Activated T-helper 2 cell treated with anti-CD3 and anti-CD28 coated beads, Interferon-gamma antibody, Interleukin-2, Interleukin-4, amounts not matched to agents 10 μg/mL and 5 μg/mL and 100 μg/mL, durations not matched to agents 14 hours and 24 hours and 36 hours (primary cell): ENCODE data around the gene ZNF91. TPM values are rescaled to one million over a fixed set of nuclear protein-coding genes. Genes with fewer than 3 reads are reported as not detected.
"Not testable (repeated sequence)": the region's sequence is repeated elsewhere in the genome, so short reads cannot be mapped to it uniquely, and the experiment has no call there.

ENCODE experiments used
- DNase-seq: peaks from one replicate; pipeline ENCODE4 v3.0.0; 2021; ENCODE audit warnings: low spot score
- H3K27ac Mint-ChIP-seq: one replicate; pipeline ENCODE4 v1.8.0; 2021; ENCODE audit warnings: mixed read lengths
- H3K27me3 Mint-ChIP-seq: one replicate; pipeline ENCODE4 v1.8.0; 2021; ENCODE audit warnings: low read depth, mixed read lengths
- H3K36me3 Mint-ChIP-seq: one replicate; pipeline ENCODE4 v1.8.0; 2021; ENCODE audit warnings: low read depth, mixed read lengths
- H3K4me1 Mint-ChIP-seq: one replicate; pipeline ENCODE4 v1.8.0; 2021; ENCODE audit warnings: low read depth, mixed read lengths
- H3K4me3 Mint-ChIP-seq: one replicate; pipeline ENCODE4 v1.8.0; 2021; ENCODE audit warnings: low read depth, mild to moderate bottlenecking, moderate library complexity, mixed read lengths
- H3K9me3 Mint-ChIP-seq: one replicate; pipeline ENCODE4 v1.8.0; 2021; ENCODE audit warnings: mixed read lengths
- intact Hi-C: fragments of 100-400 bp; cut with micrococcal nuclease; formaldehyde crosslinking; loops from one replicate; pipeline ENCODE4 v1.15.1; 2023
- total RNA-seq: library from RNA; stranded (reverse); gene quantifications from 2 replicates; pipeline ENCODE4 v1.2.3, GENCODE V29; 2022

ZNF91 gene
- total RNA-seq, 1 donor from 2014 or later = 26.5 TPM

- peaks cover 79% of the 10 kb centered on the region for H3K9me3 Mint-ChIP-seq
- H3K4me1 Mint-ChIP-seq = no peaks in the 10 kb centered on the region
- intact Hi-C loops = no loop called here
- no peak for DNase-seq
- no peaks in the 10 kb centered on the region for H3K27me3 Mint-ChIP-seq
- H3K4me3 Mint-ChIP-seq = no peak overlapping the region
- peaks cover 77% of the 10 kb centered on the region for H3K36me3 Mint-ChIP-seq
- no peak overlapping the region for H3K27ac Mint-ChIP-seq
These were observed 49.4 kb downstream of the ZNF91 start for GRCh38 chr19:23345838-23346237.

- intact Hi-C loops = no loop called here
- Mint-ChIP-seq H3K4me1 (no peaks in the 10 kb centered on the region), H3K4me3 (no peak overlapping the region), H3K36me3 (peaks cover 78% of the 10 kb centered on the region), H3K9me3 (peaks cover 80% of the 10 kb centered on the region), H3K27me3 (no peaks in the 10 kb centered on the region), H3K27ac (no peak overlapping the region)
- no peak for DNase-seq
These were observed 51.7 kb downstream of the ZNF91 start for GRCh38 chr19:23343434-23344010.

GRCh38 chr19:23328211-23328610, 67.1 kb downstream of the ZNF91 start:
- intact Hi-C loops = no loop called here
- H3K4me1 Mint-ChIP-seq = no peaks in the 10 kb centered on the region
- H3K27me3 Mint-ChIP-seq = no peaks in the 10 kb centered on the region
- DNase-seq = no peak
- peaks cover 40% of the 10 kb centered on the region for H3K36me3 Mint-ChIP-seq
- no peak overlapping the region for H3K27ac Mint-ChIP-seq
- H3K9me3 Mint-ChIP-seq = peaks cover 82% of the 10 kb centered on the region
- H3K4me3 Mint-ChIP-seq = no peak overlapping the region

- intact Hi-C loops = no loop called here
- no peak for DNase-seq
- Mint-ChIP-seq H3K27me3 (no peaks in the 10 kb centered on the region), H3K36me3 (peaks cover 7% of the 10 kb centered on the region), H3K4me1 (no peaks in the 10 kb centered on the region), H3K27ac (no peak overlapping the region), H3K9me3 (peaks cover 82% of the 10 kb centered on the region), H3K4me3 (no peak overlapping the region)
These were observed 73.2 kb downstream of the ZNF91 start for GRCh38 chr19:23321953-23322549.

- H3K27ac Mint-ChIP-seq, H3K36me3 Mint-ChIP-seq, H3K4me3 Mint-ChIP-seq, H3K27me3 Mint-ChIP-seq, intact Hi-C loops, H3K4me1 Mint-ChIP-seq, DNase-seq: not testable (repeated sequence)
- peaks cover 83% of the 10 kb centered on the region for H3K9me3 Mint-ChIP-seq
These were observed 73.9 kb downstream of the ZNF91 start for GRCh38 chr19:23321403-23321802.

GRCh38 chr19:23319571-23319970, 75.7 kb downstream of the ZNF91 start:
- DNase-seq, H3K4me3 Mint-ChIP-seq, H3K27me3 Mint-ChIP-seq, intact Hi-C loops, H3K27ac Mint-ChIP-seq, H3K4me1 Mint-ChIP-seq, H3K36me3 Mint-ChIP-seq: not testable (repeated sequence)
- peaks cover 75% of the 10 kb centered on the region for H3K9me3 Mint-ChIP-seq

GRCh38 chr19:23318941-23319340, 76.3 kb downstream of the ZNF91 start:
- intact Hi-C loops, H3K4me1 Mint-ChIP-seq, DNase-seq, H3K27ac Mint-ChIP-seq, H3K27me3 Mint-ChIP-seq, H3K4me3 Mint-ChIP-seq, H3K36me3 Mint-ChIP-seq: not testable (repeated sequence)
- peaks cover 71% of the 10 kb centered on the region for H3K9me3 Mint-ChIP-seq

- Mint-ChIP-seq H3K27ac (no peak overlapping the region), H3K4me1 (no peaks in the 10 kb centered on the region), H3K9me3 (peaks cover 69% of the 10 kb centered on the region), H3K36me3 (no peaks in the 10 kb centered on the region), H3K4me3 (no peak overlapping the region), H3K27me3 (no peaks in the 10 kb centered on the region)
- DNase-seq = no peak
- intact Hi-C loops = no loop called here
These were observed 77.1 kb downstream of the ZNF91 start for GRCh38 chr19:23318143-23318542.

GRCh38 chr19:23315286-23315685, 80.0 kb downstream of the ZNF91 start:
- H3K9me3 Mint-ChIP-seq = peaks cover 62% of the 10 kb centered on the region
- H3K27me3 Mint-ChIP-seq = no peaks in the 10 kb centered on the region
- no peak for DNase-seq
- no peaks in the 10 kb centered on the region for H3K36me3 Mint-ChIP-seq
- H3K27ac Mint-ChIP-seq = no peak overlapping the region
- no peak overlapping the region for H3K4me3 Mint-ChIP-seq
- no peaks in the 10 kb centered on the region for H3K4me1 Mint-ChIP-seq
- intact Hi-C loops = no loop called here

GRCh38 chr19:23314505-23315251, 80.6 kb downstream of the ZNF91 start:
- H3K27me3 Mint-ChIP-seq = no peaks in the 10 kb centered on the region
- DNase-seq = no peak
- no peak overlapping the region for H3K4me3 Mint-ChIP-seq
- no peak overlapping the region for H3K27ac Mint-ChIP-seq
- no peaks in the 10 kb centered on the region for H3K36me3 Mint-ChIP-seq
- H3K9me3 Mint-ChIP-seq = peaks cover 65% of the 10 kb centered on the region
- no peaks in the 10 kb centered on the region for H3K4me1 Mint-ChIP-seq
- intact Hi-C loops = no loop called here

GRCh38 chr19:23313196-23313595, 82.1 kb downstream of the ZNF91 start:
- Mint-ChIP-seq H3K4me1 (no peaks in the 10 kb centered on the region), H3K36me3 (no peaks in the 10 kb centered on the region), H3K4me3 (no peak overlapping the region), H3K27ac (no peak overlapping the region), H3K9me3 (peaks cover 66% of the 10 kb centered on the region), H3K27me3 (no peaks in the 10 kb centered on the region)
- no peak for DNase-seq
- intact Hi-C loops = no loop called here

GRCh38 chr19:23312515-23312914, 82.8 kb downstream of the ZNF91 start:
- Mint-ChIP-seq H3K9me3 (peaks cover 61% of the 10 kb centered on the region), H3K4me3 (no peak overlapping the region), H3K27ac (no peak overlapping the region), H3K4me1 (no peaks in the 10 kb centered on the region), H3K36me3 (no peaks in the 10 kb centered on the region), H3K27me3 (no peaks in the 10 kb centered on the region)
- DNase-seq = no peak
- intact Hi-C loops = no loop called here

- H3K36me3 Mint-ChIP-seq = no peaks in the 10 kb centered on the region
- no peaks in the 10 kb centered on the region for H3K27me3 Mint-ChIP-seq
- intact Hi-C loops = no loop called here
- DNase-seq = no peak
- H3K4me1 Mint-ChIP-seq = no peaks in the 10 kb centered on the region
- peaks cover 65% of the 10 kb centered on the region for H3K9me3 Mint-ChIP-seq
- H3K27ac Mint-ChIP-seq = no peak overlapping the region
- H3K4me3 Mint-ChIP-seq = no peak overlapping the region
These were observed 83.7 kb downstream of the ZNF91 start for GRCh38 chr19:23311551-23311950.
